NCI-H82 treated with DMSO at 0.1 percent for 48 hours (cell line): ENCODE measurements around the gene TRIM8.
"Not testable (repeated sequence)": the region's sequence is repeated elsewhere in the genome, so short reads cannot be mapped to it uniquely, and the experiment has no call there.

Experiments used
- DNase-seq: peaks from one replicate; lab custom pipeline; 2025; ENCODE audit not compliant: unreplicated experiment; lab: John Stamatoyannopoulos, UW

Gene TRIM8

DNA sequence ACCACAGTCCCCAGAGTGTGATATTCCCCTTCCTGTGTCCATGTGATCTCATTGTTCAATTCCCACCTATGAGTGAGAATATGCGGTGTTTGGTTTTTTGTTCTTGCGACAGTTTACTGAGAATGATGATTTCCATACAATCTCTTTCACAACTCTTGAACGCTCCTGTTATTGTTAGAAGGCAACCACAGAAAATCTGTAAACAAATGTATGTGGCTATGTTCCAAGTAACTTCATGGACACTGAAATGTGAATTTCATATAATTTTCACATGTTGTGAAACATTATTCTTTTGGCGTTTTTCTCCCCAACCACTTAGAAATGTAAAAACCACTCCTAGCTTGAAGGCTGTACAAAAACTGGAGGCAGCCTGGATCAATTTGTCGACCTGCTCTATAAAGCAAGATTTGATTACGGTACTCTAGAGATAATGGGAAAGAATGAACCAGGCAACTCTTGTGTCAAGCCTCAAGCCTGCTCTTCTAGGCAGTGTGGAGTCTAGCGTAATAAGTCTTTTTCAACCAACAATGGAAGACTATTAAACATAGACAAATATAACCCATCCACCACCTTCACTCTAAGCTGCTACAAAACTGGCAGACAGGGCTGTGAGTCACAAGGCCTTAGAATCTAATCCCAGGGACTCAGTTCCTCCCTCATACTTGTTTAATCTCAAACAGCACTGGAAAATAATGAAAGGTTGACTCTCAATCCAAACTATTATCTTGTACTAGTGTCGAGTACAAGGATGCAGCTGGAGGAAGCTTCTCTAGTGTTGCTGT lies 47.2 kb downstream of the TRIM8 start:
- no peak for DNase-seq

DNA sequence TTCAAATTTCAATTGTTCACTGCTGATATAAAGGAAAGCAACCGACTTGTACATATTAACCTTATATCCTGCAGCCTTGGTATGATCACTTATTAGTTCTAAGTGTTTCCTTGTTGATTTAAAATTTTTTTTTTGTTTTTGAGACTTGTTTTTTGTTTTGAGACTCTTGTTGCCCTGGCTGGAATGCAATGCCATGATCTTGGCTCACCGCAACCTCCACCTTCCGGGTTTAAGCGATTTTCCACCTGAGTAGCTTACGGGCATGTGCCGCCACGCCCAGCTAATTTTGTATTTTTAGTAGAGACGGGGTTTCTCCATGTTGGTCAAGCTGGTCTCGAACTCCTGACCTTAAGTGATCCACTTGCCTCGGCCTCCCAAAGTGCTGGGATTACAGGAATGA lies 51.1 kb downstream of the TRIM8 start:
- DNase-seq = not testable (repeated sequence)

DNA sequence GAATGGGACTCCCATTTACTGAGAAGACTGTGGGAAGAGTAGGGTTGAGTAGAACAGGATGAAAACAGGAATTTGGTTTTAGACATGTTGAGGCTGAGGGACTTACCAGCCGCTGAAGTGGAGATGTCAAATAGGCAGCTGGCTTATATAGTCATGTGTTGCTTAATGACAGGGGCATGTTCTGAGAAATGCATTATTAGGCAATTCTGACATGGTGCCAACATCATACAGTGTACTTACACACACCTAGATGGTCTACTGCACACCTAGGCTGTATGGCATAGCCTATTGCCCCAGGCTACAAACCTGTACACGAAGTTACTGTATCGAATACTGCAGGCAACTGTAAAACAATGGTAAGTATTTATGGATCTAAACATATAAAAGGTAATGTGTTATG lies 52.5 kb downstream of the TRIM8 start:
- no peak for DNase-seq

DNA sequence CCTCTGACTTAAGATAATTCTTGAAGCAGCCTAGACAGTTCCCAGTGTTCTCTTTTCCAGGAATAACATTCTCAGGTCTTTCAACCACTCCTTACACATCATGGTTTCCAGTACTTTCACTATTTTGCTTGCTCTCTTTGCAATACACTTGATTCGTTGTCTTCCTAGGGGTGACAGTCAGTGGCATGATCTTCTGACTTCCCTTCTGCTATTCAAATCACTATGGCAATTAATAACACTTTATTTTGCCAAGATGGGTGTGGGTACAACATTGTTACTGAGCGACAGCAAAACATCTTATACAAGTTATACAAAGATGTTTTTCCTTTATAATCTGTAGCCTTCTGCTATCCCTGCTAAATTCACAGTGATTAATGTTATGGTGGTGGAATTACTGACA lies 54.6 kb downstream of the TRIM8 start:
- no peak for DNase-seq

DNA sequence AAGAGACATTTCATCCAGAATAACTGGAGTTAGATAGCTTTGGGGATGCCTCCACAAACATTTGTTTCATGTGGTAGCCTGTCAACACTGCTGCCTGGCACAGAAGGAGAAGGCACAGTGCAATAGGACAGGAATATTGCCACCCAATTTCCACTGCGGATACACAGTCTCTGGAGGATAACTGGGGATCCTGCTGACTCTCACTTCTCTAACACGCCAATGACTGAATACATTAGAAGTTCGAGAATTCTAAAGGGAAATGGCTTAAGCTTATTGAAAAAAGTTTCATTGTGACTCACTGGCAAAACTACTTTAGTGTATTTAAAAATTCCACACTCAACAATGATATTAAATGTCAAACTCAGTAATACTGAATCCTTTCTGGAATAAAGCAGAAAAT lies 57.0 kb downstream of the TRIM8 start:
- DNase-seq = no peak

DNA sequence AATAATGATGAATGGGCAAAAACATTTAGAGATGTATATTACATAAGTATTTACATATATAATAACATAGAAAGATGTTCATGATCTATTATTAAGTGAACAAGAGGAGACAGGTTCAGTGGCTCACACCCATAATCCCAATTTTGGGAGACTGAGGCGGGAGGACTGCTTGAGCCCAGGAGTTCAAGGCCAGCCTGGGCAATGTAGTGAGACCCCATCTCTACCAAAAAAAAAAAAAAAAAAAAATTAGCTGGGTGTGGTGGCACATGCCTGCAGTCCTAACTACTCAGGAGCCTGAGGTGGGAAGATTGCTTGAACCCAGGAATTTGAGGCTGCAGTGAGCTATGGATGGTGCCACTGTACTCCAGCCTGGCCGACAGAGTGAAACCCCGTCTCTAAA lies 57.5 kb downstream of the TRIM8 start:
- DNase-seq = no peak

DNA sequence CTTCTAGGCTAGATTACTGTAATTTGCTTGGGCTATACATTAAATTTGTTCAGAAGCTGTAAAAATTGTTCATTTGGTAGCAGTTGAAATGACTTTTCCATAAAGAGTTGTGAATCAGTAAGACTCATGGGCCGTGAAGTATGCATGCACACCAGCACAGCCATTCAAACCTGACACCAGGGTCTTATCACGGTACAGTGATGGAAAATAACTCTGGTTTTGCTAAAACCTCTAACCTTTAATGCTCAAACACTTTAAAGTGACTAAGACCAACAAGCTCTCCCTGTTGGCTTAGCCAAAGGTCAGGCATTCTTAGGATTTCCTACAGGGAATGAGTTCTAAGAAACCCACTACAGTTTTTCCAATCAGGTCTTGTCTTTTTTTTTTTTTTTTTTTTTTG lies 58.5 kb downstream of the TRIM8 start:
- no peak for DNase-seq

DNA sequence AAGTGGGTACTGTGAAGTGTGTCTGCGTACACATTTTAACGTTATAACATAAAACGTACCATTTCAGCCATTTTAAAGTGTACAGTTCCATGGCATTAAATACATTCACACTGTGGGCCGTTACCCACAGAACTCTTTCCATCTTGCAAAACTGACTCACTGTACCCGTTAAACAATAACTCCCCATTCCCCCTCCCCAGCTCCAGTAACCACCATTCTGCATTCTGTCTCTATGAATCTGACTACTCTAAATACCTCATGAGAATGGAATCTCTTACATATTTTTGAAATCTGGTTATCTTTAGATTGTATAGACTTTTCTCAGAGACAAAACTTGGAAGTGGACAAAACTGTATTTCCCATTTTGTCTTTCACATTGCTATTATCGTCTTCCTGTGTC lies 60.6 kb downstream of the TRIM8 start:
- no peak for DNase-seq

DNA sequence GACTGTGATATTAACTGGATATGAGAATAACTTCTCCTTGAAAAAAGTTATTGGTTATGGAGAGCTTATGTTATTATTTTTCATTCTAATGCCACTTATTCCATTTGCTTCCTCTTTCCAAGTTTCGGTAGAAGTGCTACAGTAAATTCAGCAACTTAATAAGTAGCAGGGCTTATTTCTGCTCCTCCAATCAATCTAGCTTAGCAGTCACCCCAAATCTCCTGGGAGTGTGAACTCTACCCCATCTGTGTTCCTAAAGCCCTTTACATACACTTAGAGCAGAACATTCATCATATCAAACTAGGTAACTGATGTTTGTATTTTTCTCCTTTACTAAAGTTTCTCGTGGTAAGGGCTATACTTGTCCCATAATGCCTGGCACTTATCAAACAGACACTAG lies 61.3 kb downstream of the TRIM8 start:
- DNase-seq = peak; percentile 20
